SK-N-SH treated with all-trans-retinoic acid at 6 μM for 48 hours (cell line): ENCODE measurements around the gene FASN.

Experiments used
- ATAC-seq: fragments of 200-7000 bp; cut with Tn5 transposase; 3 replicates; pipeline ENCODE4 v1.9.1; 2020; ENCODE audit warnings: mild to moderate bottlenecking, moderate library complexity
- ARNTL ChIP-seq: fragments of 450-650 bp; formaldehyde crosslinking; IDR thresholded peaks from 2 replicates; pipeline ENCODE4 v1.5.0; 2020; ENCODE audit warnings: low read depth, mild to moderate bottlenecking, moderate library complexity, borderline replicate concordance
- CSDC2 ChIP-seq: fragments of 250-450 bp; sonication (Bioruptor Pico); IDR thresholded peaks from 2 replicates; pipeline ENCODE4 v1.5.0; 2020; ENCODE audit warnings: mild to moderate bottlenecking, moderate library complexity
- ESRRG ChIP-seq: fragments of 250-450 bp; sonication (Bioruptor Pico); IDR thresholded peaks from 2 replicates; pipeline ENCODE4 v1.6.1; 2021; ENCODE audit warnings: mild to moderate bottlenecking
- GLIS3 ChIP-seq: fragments of 250-450 bp; sonication (Bioruptor Pico); IDR thresholded peaks from 2 replicates; pipeline ENCODE4 v1.5.0; 2020; ENCODE audit warnings: mild to moderate bottlenecking, moderate library complexity
- ISL1 ChIP-seq: fragments of 250-450 bp; sonication (Bioruptor Pico); IDR thresholded peaks from 2 replicates; pipeline ENCODE4 v2.1.2; 2022; ENCODE audit warnings: mild to moderate bottlenecking, moderate library complexity
- OSR1 ChIP-seq: fragments of 250-450 bp; sonication (Bioruptor Pico); IDR thresholded peaks from 2 replicates; pipeline ENCODE4 v1.8.0; 2022; ENCODE audit warnings: moderate library complexity, mild to moderate bottlenecking, inconsistent platforms
- POU6F1 ChIP-seq: fragments of 250-450 bp; sonication (Bioruptor Pico); IDR thresholded peaks from 2 replicates; pipeline ENCODE4 v1.8.0; 2021; ENCODE audit warnings: low read depth, mild to moderate bottlenecking, moderate library complexity, borderline replicate concordance
- PPARA ChIP-seq: fragments of 250-450 bp; sonication (Bioruptor Pico); IDR thresholded peaks from 2 replicates; pipeline ENCODE4 v1.5.0; 2020; ENCODE audit warnings: mild to moderate bottlenecking, borderline replicate concordance
- RARB ChIP-seq: fragments of 250-450 bp; sonication (Bioruptor Pico); IDR thresholded peaks from 2 replicates; pipeline ENCODE4 v1.8.0; 2021; ENCODE audit warnings: mild to moderate bottlenecking, moderate library complexity
- SNAI2 ChIP-seq: fragments of 250-450 bp; sonication (Bioruptor Pico); IDR thresholded peaks from 2 replicates; pipeline ENCODE4 v1.5.0; 2020; ENCODE audit warnings: mild to moderate bottlenecking, moderate library complexity
- TCF4 ChIP-seq: fragments of 250-450 bp; sonication (Bioruptor Pico); IDR thresholded peaks from 2 replicates; pipeline ENCODE4 v1.8.0; 2021; ENCODE audit warnings: mild to moderate bottlenecking, moderate library complexity, borderline replicate concordance
- TOX ChIP-seq: fragments of 250-450 bp; sonication (Bioruptor Pico); IDR thresholded peaks from 2 replicates; pipeline ENCODE4 v1.8.0; 2021; ENCODE audit warnings: mild to moderate bottlenecking, moderate library complexity, borderline replicate concordance
- TSHZ2 ChIP-seq: fragments of 250-450 bp; sonication (Bioruptor Pico); IDR thresholded peaks from 2 replicates; pipeline ENCODE4 v1.5.0; 2020; ENCODE audit warnings: mild to moderate bottlenecking, moderate library complexity
- ZC3H10 ChIP-seq: fragments of 250-450 bp; sonication (Bioruptor Pico); IDR thresholded peaks from 2 replicates; pipeline ENCODE4 v1.5.1; 2021; ENCODE audit warnings: mild to moderate bottlenecking, moderate library complexity
- ZFP3 ChIP-seq: fragments of 250-450 bp; sonication (Bioruptor Pico); IDR thresholded peaks from 2 replicates; pipeline ENCODE4 v1.5.0; 2020; ENCODE audit warnings: mild to moderate bottlenecking, moderate library complexity
- ZFP30 ChIP-seq: fragments of 450-650 bp; formaldehyde crosslinking; IDR thresholded peaks from 2 replicates; pipeline ENCODE4 v1.5.0; 2022; ENCODE audit warnings: mild to moderate bottlenecking, moderate library complexity
- ZNF565 ChIP-seq: fragments of 450-650 bp; formaldehyde crosslinking; conservative IDR thresholded peaks from 2 replicates; pipeline ENCODE4 v1.5.0; 2020; ENCODE audit warnings: low read depth, mild to moderate bottlenecking, moderate library complexity
- ZNF70 ChIP-seq: fragments of 450-650 bp; formaldehyde crosslinking; IDR thresholded peaks from 2 replicates; pipeline ENCODE4 v1.5.0; 2020; ENCODE audit warnings: mild to moderate bottlenecking, moderate library complexity
- ZNF8 ChIP-seq: fragments of 450-650 bp; formaldehyde crosslinking; IDR thresholded peaks from 2 replicates; pipeline ENCODE4 v1.5.0; 2020; ENCODE audit warnings: mild to moderate bottlenecking, moderate library complexity
- TF ChIP-seq, protein P1 (sequence below): fragments of 250-450 bp; sonication (Bioruptor Pico); IDR thresholded peaks from 2 replicates; pipeline ENCODE4 v1.8.0; 2020; ENCODE audit warnings: mild to moderate bottlenecking, moderate library complexity, borderline replicate concordance
- TF ChIP-seq, protein P2 (sequence below): fragments of 250-450 bp; sonication (Bioruptor Pico); IDR thresholded peaks from 2 replicates; pipeline ENCODE4 v1.5.1; 2021; ENCODE audit warnings: mild to moderate bottlenecking, moderate library complexity
- TF ChIP-seq, protein P3 (sequence below): fragments of 250-450 bp; sonication (Bioruptor Pico); IDR thresholded peaks from 2 replicates; pipeline ENCODE4 v1.5.1; 2020; ENCODE audit warnings: low read depth, mild to moderate bottlenecking, moderate library complexity

The FASN gene

GRCh38 chr17:82098169-82098938 is at the start of gene FASN:
TSS of gene FASN (minus strand) at chr17:82098236. CDS start at chr17:82096445, 1,791 bp downstream.
- peak; percentile 82 for ATAC-seq
- TF ChIP-seq ZFP3 (CRISPR knock-in tag) (0 out of 2 replicates have a peak, but pooled peaks have one; percentile 34), ZNF70 (CRISPR knock-in tag) (peak; percentile 46; the same call in 1 of the 2 replicates), RARB (CRISPR knock-in tag) (no peak), TOX (CRISPR knock-in tag) (no peak), TCF4 (CRISPR knock-in tag) (no peak), OSR1 (CRISPR knock-in tag) (no peak), ZFP30 (CRISPR knock-in tag) (no peak), ZNF565 (0 out of 2 replicates have a peak, but pooled peaks have one; percentile 42), CSDC2 (peak; percentile 88; the same call in 1 of the 2 replicates), PPARA (peak; percentile 74; the same call in 1 of the 2 replicates), ARNTL (CRISPR knock-in tag) (no peak), POU6F1 (CRISPR knock-in tag) (no peak), ZNF8 (CRISPR knock-in tag) (no peak), ZC3H10 (CRISPR knock-in tag) (0 out of 2 replicates have a peak, but pooled peaks have one; percentile 37), ESRRG (CRISPR knock-in tag) (no peak), TSHZ2 (CRISPR knock-in tag) (peak; percentile 86)
- TF ChIP-seq, protein P1, sequence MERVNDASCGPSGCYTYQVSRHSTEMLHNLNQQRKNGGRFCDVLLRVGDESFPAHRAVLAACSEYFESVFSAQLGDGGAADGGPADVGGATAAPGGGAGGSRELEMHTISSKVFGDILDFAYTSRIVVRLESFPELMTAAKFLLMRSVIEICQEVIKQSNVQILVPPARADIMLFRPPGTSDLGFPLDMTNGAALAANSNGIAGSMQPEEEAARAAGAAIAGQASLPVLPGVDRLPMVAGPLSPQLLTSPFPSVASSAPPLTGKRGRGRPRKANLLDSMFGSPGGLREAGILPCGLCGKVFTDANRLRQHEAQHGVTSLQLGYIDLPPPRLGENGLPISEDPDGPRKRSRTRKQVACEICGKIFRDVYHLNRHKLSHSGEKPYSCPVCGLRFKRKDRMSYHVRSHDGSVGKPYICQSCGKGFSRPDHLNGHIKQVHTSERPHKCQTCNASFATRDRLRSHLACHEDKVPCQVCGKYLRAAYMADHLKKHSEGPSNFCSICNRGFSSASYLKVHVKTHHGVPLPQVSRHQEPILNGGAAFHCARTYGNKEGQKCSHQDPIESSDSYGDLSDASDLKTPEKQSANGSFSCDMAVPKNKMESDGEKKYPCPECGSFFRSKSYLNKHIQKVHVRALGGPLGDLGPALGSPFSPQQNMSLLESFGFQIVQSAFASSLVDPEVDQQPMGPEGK = no peak
- TF ChIP-seq, protein P2, sequence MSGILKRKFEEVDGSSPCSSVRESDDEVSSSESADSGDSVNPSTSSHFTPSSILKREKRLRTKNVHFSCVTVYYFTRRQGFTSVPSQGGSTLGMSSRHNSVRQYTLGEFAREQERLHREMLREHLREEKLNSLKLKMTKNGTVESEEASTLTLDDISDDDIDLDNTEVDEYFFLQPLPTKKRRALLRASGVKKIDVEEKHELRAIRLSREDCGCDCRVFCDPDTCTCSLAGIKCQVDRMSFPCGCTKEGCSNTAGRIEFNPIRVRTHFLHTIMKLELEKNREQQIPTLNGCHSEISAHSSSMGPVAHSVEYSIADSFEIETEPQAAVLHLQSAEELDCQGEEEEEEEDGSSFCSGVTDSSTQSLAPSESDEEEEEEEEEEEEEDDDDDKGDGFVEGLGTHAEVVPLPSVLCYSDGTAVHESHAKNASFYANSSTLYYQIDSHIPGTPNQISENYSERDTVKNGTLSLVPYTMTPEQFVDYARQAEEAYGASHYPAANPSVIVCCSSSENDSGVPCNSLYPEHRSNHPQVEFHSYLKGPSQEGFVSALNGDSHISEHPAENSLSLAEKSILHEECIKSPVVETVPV = no peak
- TF ChIP-seq, protein P3, sequence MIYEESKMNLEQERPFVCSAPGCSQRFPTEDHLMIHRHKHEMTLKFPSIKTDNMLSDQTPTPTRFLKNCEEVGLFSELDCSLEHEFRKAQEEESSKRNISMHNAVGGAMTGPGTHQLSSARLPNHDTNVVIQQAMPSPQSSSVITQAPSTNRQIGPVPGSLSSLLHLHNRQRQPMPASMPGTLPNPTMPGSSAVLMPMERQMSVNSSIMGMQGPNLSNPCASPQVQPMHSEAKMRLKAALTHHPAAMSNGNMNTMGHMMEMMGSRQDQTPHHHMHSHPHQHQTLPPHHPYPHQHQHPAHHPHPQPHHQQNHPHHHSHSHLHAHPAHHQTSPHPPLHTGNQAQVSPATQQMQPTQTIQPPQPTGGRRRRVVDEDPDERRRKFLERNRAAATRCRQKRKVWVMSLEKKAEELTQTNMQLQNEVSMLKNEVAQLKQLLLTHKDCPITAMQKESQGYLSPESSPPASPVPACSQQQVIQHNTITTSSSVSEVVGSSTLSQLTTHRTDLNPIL (CRISPR knock-in tag) = no peak

DNA sequence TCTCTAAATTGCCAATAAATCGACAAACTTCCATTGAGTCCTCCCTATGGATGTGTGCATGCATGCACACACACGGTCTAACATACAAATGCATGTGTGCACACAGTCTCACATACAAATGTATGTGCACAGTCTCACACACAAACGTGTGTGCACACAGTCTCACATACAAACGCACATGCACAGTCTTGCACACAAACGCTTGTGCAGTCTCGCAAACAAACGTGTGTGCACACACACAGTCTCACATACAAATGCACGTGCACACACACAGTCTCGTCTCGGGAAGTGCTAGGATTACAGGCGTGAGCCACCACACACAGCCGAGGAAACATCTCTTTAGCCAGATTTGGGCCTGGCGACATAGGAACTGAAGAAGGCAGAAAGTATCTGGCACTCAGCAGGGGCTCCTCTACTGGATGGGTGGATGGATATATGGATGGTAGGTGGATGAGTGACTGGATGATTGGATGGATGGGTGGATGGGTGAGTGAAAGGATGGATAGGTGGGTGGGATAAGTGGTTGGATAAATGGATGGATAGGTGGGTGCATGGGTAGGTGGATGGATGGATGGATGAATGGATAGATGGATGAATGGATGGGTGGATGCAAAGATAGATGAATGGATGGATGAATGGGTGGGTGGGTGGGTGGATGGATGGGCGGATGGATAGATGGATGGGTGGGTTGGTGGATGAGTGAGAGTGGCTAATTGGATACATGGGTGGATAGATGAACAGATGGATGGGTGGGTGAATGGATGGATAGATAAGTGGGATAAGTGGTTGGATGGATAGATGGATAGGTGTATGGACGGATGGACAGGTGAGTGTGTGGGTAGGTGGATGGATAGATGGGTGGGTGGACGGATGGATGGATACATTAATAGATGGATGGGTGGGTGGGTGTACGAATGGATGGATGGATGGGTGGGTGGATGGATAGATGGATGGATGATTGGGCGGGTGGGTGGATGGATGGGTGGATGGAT is 48.9 kb upstream of the FASN start:
- no peak for ATAC-seq

More for the DNA sequence above, 48.9 kb upstream of the FASN start:
- TF ChIP-seq OSR1 (CRISPR knock-in tag) = no peak
- no peak for TF ChIP-seq ZC3H10 (CRISPR knock-in tag)
- no peak for TF ChIP-seq ZNF8 (CRISPR knock-in tag)
- no peak for TF ChIP-seq ISL1 (CRISPR knock-in tag)
- no peak for TF ChIP-seq TCF4 (CRISPR knock-in tag)
- TF ChIP-seq TOX (CRISPR knock-in tag) = no peak
- no peak for TF ChIP-seq POU6F1 (CRISPR knock-in tag)
- no peak for TF ChIP-seq PPARA
- no peak for TF ChIP-seq GLIS3 (CRISPR knock-in tag)
- TF ChIP-seq, protein P1 = no peak
- TF ChIP-seq SNAI2 = no peak
- TF ChIP-seq ZNF70 (CRISPR knock-in tag) = no peak
- TF ChIP-seq CSDC2 = no peak
